A549 treated with AZD9567 at 1 μM for 4 hours (cell line): ENCODE measurements around the gene KCNJ4. TPM values are rescaled to one million over a fixed set of nuclear protein-coding genes. Genes with fewer than 3 reads are reported as not detected.

Source experiments
- total RNA-seq: library from RNA; stranded (reverse); fragments of 200-300 nt; extraction: Qiagen RNA extraction; gene quantifications from 5 replicates; pipeline ENCODE4 v1.2.3, GENCODE V29; 2022; ENCODE audit not compliant: insufficient read depth

The KCNJ4 gene
- 0.37 to 0.71 TPM (median 0.52 TPM) in 4 of 5 replicates, not detected in the other for total RNA-seq

GRCh38 chr22:38455076-38455529 is at the start of gene KCNJ4:
Gene KCNJ4, minus strand, starts transcription at chr22:38455199. Its CDS starts 27,067 bp downstream, at chr22:38428132.

GRCh38 chr22:38467904-38468442 is 13.0 kb upstream of the KCNJ4 start, which contains the start of gene KDELR3:
Gene KDELR3, plus strand, starts transcription at chr22:38468096. Its CDS starts 138 bp downstream, at chr22:38468234.

Other genes starting within 250 kb of the KCNJ4 start
- 39.3 to 54.9 TPM (median 51.4 TPM) in 5 replicates for gene TMEM184B, start 182.2 kb downstream of the KCNJ4 start, total RNA-seq
- gene CSNK1E, start 137.8 kb downstream of the KCNJ4 start, total RNA-seq: 62.6 to 100 TPM (median 97.0 TPM) in 5 replicates
- 16.2 to 22.1 TPM (median 19.3 TPM) in 5 replicates for gene KDELR3, start 12.9 kb upstream of the KCNJ4 start, total RNA-seq
- 85.8 to 110 TPM (median 87.2 TPM) in 5 replicates for gene DDX17, start 51.1 kb upstream of the KCNJ4 start, total RNA-seq
- gene DMC1, start 115.0 kb upstream of the KCNJ4 start, total RNA-seq: 2.6 to 4.4 TPM (median 3.2 TPM) in 4 of 5 replicates, not detected in the other
- 0.67 to 1.0 TPM (median 0.85 TPM) in 4 of 5 replicates, not detected in the other for gene FAM227A, start 201.2 kb upstream of the KCNJ4 start, total RNA-seq
- 16.6 to 19.8 TPM (median 17.0 TPM) in 5 replicates for gene CBY1, start 201.4 kb upstream of the KCNJ4 start, total RNA-seq
- gene TOMM22, start 226.8 kb upstream of the KCNJ4 start, total RNA-seq: 68.2 to 99.2 TPM (median 68.9 TPM) in 5 replicates
- 26.2 to 44.2 TPM (median 28.3 TPM) in 5 replicates for gene JOSD1, start 245.7 kb upstream of the KCNJ4 start, total RNA-seq